ENCODE data around the gene PLAC8L1.

- TF ChIP-seq MAX (IDR thresholded peaks at IDR 0.05) (no peak), UBTF (CRISPR knock-in tag; IDR thresholded peaks at IDR 0.05) (no peak), ZFX (CRISPR knock-in tag; IDR thresholded peaks at IDR 0.05; ENCODE audit: low read depth) (no peak), FIP1L1 (IDR thresholded peaks at IDR 0.05; ENCODE audit: borderline replicate concordance, insufficient read depth, low read depth, low read length) (no peak), EZH2 (conservative IDR thresholded peaks at IDR 0.05; ENCODE audit: low read depth, low read length) (no peak), ATF6 (CRISPR knock-in tag; conservative IDR thresholded peaks at IDR 0.05) (no peak), ZNF432 (CRISPR knock-in tag; IDR thresholded peaks at IDR 0.05; ENCODE audit: borderline replicate concordance) (no peak), GABPA (IDR thresholded peaks at IDR 0.05; ENCODE audit: low read depth, low read length) (no peak), GABPA (CRISPR knock-in tag; IDR thresholded peaks at IDR 0.05; ENCODE audit: low read depth) (no peak), HMGXB4 (CRISPR knock-in tag; IDR thresholded peaks at IDR 0.05; ENCODE audit: borderline replicate concordance in 1 of 2, low read depth in 1 of 2) (no peak), IRF2 (CRISPR knock-in tag; IDR thresholded peaks at IDR 0.05) (no peak), CREBL2 (CRISPR knock-in tag; IDR thresholded peaks at IDR 0.05; ENCODE audit: borderline replicate concordance) (no peak), SOX6 (IDR thresholded peaks at IDR 0.05) (no peak), SOX6 (CRISPR knock-in tag; IDR thresholded peaks at IDR 0.05) (no peak), ATF2 (CRISPR knock-in tag; IDR thresholded peaks at IDR 0.05) (no peak)
These were observed 20.7 kb upstream of the PLAC8L1 start for GRCh38 chr5:146126068-146126467.
